HG03520 (cell line): Measurements from ENCODE around the gene WDR64.

ENCODE experiments used
- ATAC-seq: cut with Tn5 transposase; IDR thresholded peaks from one replicate; pipeline ENCODE4 v1.9.1; 2021; ENCODE audit warnings: mild to moderate bottlenecking, moderate library complexity; ENCODE audit not compliant: unreplicated experiment

The WDR64 gene

DNA sequence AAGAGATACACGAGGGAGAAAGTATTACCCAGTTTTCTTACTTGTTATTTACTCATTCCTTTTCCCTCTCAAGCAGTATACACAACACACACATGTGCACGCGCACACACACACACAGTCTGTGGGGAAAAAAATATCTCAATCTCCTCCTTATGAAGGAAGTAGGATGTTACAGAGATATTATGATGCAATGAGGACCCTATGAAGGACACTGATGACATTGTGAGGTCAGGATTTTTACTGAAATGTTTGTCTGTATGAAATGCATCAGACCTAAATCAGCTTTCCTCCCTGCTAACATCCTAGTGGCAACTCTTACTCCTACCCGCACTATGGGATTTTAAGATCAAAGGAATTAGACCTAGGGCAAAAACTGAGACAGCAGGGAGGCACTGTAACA, at the start of gene WDR64:
Gene WDR64, plus strand, starts transcription at position 270 of the 400 bp plus-strand sequence. CDS start 204 bp downstream, outside the sequence.
- no peak for ATAC-seq

DNA sequence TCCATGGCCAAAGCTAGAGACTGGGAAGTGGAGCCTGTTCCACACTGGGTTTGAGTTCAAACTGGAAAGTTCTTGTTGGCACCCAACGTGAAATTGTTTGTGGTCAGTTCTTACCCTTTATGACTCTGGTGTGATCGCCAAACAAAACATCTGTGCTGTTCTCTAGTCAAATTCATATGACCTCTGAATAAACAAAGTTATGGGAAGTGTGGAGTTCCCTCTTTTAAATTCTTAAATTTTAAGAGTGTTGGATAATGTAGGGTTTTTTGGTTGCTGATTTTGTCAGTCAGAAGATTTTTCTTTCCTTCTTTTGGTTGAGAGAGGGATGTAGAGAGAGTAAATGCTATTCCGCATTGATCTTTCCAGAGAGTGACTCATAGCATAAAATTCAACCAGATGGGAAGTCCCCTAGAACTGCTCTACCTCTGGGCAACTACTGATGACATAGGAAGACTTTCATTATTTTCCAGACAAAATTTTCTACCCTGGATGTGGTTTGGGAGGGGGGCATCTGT, 48.3 kb upstream of the WDR64 start:
- no peak for ATAC-seq

DNA sequence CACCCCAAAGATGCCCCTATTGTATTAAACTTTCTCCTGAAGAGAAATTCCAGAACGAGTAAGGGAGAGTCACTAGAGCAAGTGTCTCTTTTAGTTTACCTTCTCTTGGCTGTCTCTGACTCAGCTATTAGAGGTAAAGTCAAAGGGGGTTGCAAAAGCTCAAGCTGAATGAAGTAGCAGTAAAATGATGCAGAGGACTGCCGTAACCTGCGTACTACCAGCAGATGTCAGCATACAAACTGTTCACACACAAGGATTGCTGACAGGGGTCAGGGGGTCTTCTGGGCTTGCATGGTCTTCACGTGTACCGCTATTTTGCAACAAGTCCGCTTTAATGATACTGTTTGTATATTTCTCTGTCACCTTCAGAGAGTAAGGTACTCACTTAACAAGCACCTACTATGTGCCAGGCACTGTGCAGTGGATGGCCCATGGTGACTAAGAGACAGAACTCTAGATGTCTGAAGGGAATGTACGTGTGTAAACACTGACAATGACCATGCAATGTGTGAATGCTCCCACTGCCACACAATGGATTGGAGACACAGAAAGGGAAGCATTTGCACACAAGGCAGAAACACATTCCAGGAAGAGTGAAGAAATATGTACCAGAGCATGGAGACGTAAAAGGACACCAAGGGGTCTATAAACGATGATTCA, 46.8 kb upstream of the WDR64 start:
- ATAC-seq: no peak

DNA sequence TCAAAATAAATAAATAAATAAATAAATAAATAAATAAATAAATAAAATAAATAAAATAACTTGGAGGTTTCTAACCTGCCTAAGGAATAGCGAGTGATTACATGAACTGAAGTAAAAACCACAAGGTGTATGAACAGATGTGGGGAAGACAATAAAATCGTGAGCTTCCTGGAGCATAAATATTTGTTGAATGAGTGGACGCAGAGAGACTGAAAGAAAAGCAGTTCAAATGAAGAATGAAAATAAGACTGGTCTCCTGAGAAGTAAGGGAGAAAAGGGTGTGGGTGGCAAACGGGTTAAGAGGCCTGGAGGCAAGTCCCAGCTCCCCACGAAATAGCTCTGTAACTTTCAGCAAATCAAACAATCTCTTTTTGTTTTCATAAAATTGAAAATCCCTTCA, 45.5 kb upstream of the WDR64 start:
- no peak for ATAC-seq

DNA sequence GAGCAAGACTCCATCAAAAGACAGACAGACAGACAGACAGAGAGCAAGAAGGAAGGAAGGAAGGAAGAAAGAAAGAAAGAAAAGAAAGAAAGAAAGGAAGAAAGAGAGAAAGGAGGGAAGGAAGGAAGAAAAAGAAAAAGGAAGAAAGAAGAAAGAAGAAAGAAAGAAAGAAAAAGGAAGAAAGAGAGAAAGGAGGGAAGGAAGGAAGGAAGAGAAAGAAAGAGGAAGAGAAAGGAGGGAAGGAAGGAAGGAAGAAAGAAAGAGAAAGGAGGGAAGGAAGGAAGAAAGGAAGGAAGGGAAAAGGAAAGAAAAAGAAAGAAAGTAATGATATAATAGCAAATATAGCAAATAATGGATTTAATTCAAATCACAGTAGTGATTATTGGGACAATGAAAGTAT, 44.6 kb upstream of the WDR64 start:
- ATAC-seq: no peak

DNA sequence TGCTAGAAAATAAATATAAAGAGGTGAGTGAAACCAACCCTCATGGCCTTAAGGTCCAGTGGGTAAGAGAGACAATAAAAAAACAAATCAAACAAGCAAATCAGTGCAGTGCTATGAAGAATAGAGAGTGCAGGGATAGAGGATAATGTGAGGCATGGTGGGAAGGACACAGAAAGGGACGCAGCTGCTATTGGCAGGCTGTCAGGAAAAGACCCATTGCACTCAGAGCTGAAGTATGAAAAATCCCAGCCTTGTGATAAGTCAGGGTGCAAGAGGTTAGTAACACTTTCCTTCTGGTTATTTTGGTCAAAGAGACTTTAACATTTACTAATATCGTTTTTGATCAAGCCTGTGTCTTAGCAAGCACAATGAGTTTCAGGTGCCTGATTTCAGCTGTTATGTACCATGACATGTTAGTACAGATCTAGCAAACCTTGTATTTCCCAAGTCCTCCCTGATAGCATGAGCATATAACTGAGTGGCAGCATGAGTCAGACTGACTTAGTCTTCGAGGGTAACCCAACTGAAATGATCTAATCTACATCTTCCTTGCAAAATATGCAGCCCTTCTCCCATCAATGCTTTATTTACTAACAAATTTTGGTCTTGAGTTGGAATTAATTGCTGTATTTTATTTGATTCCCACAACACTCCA, 43.6 kb upstream of the WDR64 start:
- no peak for ATAC-seq

DNA sequence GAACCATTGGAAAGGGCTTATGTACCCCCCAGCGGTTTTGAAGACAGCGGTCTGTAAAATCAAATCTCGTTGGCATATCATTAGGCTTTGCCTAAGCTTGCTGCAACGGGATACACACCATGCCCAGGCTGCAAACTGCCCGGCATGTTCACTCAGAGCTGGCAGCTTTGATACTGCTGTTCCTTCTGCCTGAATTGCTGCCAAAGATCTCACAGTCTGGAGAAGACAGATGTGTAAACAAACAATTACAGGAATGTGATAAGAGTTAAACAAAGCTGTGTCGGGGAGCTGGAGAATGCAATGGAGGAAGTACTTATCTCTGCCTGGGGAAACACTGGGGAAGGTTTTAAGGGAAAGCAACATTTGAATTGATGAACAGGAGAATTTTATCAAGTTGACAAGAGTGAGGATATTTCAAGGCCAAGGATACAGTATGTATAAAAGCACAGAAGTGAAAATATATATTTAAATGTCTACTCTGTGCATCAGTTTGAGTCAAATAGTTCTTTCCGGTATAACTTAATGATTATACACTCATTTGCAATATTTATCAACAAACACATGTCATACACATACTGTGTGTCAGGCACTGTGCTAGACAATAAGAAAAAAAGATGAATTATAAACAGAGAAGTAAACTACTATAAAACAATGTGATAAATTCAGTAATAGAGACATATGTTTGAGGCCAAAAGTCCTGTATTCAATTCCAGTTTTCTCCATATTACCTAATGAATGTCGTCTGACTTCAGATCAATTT, 41.8 kb upstream of the WDR64 start:
- ATAC-seq: no peak

DNA sequence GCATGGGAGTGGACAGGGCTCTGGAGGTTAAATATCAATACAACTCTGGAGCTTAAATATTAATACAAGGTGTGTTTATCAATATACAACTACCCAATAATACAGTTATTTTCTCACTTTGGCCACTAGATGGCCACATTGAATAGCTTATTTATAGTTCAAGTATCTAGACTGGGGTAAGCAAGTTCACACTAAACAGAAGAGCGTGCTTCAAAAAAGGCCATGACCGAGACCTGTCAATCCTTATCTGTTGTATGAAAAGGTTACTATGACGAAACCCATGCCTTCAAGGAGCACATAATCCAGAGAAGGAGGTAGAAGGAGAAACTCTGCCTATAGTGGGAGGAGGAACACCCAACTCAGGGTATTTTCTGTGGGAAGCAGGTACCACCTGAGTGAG, 41.0 kb upstream of the WDR64 start:
- peak; percentile 90 for ATAC-seq

DNA sequence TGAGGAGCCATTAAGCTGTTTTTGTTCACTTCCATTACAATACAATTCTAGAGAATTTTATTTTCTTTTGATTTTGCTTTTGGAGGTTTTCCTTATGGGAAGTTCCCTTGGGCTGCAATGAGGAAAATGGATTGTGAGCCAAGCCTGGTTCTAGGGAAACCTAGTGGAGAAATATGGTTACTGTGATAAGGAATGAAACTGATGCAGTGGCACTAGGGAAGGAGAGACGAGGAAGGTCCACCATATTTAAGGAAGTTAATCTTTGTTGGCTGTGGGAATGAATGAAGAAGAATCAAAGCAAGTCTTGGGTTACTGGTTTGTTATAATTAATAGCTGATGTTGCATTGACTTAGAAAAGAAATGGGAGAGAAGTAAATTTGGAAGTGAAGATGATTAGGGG, 40.3 kb upstream of the WDR64 start:
- no peak for ATAC-seq

DNA sequence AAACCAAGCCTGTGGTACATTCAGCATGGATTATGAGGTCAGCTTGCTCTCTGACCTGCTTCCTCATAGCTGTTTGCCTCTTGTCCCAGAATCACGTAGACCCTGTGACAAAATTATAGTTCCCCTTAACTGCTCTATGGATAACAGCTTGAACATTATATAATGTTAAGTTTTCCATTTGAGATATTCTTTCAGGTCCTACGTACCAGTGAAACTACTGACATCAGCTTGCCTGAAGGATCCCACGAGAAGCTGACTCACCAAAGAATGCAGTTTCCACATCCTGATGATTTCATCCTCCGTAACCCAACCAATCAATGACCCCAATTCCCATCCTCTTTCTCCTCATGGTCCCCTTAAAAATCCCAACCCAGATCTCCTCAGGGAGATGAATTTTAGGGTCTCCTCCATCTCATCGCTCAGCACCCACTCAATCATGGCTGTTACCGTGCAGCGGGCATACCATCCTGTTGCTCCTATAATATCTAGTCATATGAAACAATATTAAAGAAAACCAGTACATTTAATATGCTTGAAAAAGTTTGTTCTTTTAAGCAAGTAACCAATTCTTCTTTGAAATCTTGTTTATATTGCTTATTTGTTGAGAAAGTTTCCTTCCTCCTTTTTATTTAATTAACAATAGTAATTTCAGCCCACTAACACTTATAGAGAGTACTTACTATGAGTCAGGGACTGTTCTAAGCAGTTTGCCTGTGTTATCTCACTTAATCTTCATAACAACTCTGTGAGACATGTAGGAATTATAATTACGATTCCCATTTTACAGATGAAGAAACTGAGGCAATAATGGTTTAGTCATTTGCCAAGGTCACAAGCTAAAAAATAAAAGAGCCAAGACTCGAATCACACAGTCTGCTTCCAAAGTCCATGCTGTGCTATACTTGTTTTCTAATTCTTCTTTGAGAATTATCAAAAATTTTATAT, 39.3 kb upstream of the WDR64 start:
- ATAC-seq: no peak

DNA sequence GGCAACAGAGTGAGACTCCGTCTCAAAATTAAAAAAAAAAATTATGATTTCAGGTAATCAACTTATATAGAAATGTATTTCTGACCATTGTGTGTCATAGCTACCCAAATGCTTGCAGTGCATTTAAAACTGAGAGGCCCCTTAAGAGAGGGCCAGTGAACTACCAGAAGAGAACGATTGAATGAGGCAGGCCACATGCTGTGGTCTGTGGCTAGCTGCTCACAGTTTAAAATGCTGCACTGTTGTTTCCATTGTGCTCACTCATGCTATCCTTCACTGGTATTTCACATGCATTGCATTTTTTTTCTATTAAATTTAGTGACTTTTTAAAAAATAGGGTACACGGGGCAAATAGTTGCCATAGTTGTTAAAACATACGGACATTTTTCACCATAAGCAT, 37.9 kb upstream of the WDR64 start:
- no peak for ATAC-seq

DNA sequence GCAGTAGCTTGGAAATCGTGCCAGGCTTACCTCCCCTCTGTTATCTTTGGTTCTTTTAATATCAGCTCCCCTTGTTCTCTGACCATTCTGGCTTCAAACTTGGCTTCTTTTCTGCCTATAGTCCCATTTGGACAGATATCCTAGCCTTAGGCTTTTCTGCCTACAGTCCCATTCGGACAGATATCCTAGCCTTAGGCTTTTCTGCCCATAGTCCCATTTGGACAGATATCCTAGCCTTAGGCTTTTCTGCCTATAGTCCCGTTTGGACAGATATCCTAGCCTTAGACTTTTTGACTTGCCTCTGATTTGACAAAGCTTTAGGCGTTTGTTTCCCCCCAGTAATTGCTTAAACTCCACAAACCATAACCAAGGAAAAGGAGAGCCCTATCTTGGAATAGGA, 37.5 kb upstream of the WDR64 start:
- no peak for ATAC-seq

DNA sequence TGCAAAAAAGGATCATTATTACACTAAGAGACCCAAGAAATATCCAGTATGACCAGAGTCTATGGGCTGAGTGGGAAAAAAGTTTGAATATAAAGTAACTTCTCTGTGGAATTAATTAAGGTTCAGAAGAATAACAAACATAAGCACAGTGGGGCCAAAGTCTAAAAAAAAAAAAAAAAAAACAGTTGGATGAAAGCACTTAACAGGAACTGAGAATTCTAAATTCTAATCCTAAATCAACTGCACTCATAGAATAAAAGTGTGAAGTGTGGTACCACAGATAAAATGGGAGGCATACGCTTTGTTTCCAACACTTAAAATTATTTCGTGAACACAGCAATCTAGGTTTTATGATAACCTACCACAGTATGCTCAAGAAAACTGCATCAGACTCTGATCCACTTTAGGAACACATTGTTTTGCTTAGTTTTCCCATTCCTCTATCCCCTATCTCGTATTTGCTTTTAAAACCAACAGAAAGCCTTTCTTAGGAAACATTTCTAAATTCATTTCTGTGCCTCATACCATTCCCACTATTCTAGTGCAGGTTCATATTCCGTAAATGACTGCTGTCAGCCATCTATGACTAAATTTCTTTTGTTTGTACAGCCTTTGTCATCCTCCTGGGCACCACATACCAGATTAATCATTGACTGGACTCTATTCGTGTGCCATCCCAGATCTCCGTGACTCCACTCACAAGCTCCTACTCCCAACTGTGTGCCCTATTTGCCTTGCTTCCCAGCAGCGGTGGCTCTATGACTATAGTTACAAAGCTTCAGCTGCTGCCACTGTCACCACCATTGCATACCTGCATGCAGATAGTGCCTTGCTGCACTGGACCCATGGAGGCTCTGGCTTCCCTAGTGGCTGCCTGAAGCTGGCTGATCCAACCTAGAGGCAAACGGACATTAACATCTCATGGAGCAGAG, 36.8 kb upstream of the WDR64 start:
- no peak for ATAC-seq

DNA sequence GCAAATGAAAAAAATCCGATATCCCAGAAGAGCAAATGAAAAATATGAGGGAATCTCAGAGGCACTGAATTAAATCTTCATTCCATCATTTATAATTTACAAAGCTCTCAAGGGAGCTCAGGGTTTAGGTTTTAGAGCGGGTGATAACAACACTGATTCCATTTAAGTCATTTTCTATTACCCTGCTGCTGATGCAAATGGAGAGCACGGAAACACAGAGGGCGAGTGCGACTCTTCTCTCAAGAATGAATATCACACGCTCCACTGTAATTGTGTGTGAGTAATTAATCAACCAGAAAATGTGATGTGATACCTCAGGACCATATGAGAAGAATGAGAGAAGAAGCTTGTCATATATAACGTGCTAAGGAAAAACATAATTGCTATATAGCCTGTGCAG, 34.7 kb upstream of the WDR64 start:
- no peak for ATAC-seq

DNA sequence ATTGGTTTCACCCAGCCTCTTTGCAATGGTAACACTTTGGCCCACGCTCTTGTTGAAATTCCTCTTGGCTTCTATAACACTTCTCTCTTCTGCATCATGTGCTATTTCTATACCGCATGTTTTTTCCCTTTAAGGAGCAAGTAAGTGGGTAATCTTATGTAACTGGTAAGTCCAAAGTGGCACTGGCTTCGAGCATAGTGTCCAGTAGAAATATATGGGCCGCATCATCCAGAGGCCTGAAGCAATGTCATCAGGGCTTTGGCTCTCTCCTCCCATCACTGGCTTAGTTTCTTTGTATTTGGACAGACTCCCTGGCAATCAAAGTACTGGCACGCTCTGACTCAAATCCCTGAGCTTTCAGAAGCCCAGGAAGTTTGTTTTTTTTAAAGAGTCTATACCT, 29.4 kb upstream of the WDR64 start:
- no peak for ATAC-seq

DNA sequence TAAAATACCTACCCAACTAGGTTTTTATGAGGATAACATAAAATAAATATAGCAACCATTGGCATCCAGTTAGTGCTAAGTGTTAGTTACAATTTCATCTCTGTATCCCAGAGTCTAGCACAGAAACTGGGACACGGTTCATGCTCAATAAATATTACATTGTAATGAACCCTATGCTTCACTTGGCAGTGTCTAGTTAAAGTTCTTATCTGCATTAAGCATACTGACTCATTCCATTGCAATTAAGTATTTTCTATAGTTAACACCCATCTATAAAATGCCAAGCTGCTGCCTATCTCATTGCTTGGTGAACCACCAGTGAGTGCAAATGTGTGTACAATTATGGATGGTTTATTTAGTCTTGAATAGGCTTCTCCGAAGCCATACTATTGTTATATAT, 27.1 kb upstream of the WDR64 start:
- no peak for ATAC-seq

DNA sequence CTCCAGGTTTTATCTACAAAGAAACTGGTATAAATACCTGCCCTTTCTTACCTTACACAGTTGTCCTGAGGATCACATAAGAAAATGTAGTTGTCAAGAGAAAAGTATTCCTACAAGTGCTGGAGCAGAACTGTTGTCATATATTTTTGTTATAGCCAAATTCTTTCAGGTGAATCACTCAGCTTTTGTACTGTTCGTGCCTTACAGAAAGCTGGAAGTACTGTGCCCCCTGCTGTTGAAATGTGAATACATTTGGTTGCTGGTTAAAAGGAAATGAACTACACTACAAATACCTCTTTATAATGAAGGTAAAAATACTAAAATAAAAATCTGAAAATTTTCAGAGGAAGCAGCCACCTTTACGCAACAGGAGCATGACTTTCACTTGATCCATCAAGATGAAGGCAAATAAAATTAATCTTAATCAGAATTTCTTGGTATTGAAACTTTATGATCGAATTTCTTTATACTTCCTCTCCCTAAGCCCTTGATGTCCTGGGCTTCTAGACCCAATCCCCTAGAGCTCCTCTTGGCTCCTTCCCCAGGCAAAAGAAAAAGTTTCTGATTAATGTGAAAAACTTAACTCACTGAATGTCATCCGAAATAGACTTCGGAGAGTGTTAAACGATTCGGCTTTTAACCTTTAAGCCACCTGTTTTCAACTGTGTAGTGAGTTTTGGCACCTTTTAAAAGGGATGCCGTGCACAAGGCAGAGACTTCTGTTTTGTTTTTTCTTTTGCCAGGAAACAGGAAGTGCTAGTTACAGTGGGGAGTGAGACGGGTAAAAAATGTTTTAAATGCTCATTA, 24.4 kb upstream of the WDR64 start:
- peak; percentile 83 for ATAC-seq

DNA sequence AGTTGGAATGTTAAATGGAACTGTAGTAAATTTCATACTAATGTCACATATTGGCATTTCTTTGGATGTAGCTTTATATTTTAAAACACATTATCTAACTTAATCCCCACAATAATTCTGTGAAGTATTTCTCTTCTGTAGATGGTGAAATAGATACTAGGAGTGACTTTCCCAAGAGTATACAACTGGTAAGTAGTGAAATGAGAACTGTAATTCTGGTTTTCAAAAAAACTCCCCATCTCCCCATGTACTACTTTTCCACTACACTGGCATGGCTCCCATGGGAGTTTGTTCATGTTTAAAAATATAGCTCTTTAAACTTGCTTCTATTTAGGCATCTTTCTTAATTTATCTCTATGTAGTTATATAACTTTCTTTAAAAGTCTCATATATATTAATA, 22.1 kb upstream of the WDR64 start:
- ATAC-seq: no peak

DNA sequence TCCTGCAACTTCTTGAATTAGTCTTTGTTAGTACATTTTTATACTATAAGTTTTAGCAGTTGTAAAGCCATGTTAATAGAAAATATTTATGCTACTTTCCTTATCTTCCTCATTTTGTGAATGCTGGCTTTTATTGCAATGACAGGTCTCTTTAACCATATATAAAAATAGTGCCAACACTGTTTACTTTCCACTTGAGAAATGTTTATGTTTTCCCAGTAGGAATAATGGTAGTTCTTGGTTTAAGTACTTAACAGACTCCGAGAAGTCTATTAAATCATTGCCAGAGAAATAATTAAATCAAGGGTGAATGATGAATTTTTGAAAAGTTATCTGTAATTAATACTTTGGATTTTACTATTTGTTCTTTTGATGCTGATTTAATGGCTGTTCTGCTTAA, 21.6 kb upstream of the WDR64 start:
- ATAC-seq: no peak
